NOMO-1 treated with DMSO at 0.1 percent for 48 hours (cell line): ENCODE measurements around the gene TENT4A.

Experiments
- DNase-seq: peaks from one replicate; lab custom pipeline; 2025; ENCODE audit not compliant: unreplicated experiment; lab: John Stamatoyannopoulos, UW

Gene TENT4A

DNA sequence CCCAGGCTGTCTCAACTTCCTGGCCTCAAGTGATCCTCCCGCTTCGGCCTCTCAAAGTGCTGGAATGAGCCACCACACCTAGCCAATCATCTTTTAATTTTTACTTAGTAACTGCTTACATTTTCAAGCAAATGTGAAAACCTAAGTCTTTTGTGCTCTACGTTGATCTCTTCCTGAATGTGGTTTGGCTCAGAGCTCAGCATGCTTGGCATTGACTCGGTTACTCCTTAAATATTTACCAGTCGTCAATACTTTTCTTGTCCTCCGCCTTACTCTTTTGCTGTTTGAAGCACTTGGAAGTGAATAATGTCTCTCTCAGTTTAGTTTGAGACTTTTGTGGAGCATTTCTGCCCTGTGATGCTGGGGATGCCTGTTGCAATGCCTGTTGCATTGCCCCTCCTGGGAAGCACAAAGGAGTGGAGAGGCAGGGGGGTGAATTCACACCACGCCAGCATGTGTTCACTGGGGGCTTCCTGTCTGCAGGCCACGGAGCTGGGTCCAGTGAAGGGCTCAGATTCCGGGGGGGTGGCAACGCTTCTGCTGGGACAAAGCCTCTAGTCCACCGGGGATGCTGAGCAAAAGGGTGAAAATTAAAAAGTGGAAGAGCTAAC is 13.1 kb upstream of the TENT4A start:
- DNase-seq, result no peak

DNA sequence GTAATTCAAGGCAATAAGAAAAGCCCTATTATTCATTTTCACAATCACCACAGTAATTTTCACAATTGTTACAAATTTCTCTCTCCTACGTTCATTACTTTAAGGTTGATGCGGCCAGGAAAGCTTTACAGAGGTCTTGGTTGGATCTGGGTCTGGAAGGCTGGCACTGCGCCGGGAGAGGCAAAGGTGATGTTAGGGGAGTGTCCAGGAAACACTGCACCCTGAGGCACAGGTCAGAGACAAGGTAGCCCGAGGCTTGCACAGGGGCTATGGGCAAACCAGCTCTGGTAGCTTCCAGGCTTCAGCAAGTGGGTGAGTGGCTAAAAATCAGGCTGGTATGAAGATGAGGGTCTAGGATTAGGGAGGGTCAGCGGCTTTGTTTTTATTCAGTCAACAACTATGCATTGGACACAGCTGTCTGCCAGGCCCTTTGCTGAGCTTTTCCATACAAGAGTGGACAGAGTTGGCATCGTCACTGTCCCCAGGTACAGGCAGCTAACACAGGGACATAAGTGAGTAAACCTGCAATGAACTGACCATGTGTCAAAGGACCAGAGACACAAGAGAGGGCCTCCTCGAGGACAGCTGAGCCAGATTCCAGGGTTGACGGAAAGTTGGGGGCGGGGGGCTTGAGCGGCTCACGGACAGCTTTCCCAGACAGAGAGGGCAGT is 12.4 kb upstream of the TENT4A start:
- DNase-seq, result no peak

DNA sequence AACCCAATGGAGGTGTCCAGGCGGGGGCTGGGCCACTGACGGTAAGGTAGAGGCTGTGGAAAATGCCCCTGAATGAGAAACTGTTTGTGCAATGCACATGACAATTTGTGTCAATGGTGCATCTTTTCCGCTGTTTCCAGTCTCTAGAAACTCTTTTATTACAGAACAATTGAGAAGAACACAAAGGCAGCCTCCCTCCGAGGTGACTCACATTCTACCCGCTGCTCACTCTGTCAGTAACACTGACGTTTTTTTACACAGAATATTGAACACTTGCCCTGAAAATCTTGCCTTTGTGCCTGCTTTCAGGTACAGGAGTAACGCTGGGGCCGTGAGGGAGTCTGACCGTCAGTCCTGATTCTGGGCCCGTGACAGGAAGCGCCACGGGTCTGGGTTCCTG is 11.7 kb upstream of the TENT4A start:
- DNase-seq, result no peak

DNA sequence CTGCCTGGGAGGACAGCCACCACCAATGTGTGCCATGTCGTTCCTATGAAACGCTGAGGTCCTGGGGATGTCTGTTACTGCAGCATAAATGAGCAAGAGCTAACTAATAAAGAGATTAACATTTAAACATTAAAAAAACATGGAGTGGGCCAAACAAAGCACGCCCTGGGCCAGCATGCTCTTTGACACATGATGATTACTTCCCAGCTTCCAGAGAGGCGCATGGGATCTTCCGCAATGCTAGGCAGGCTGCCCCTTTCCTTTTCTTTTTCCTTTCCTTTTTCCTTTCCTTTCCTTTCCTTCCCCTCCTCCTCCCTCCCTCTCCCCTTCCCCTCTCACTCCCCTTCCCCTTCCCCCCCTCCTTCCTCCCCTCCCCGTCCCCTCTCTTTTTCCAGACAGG is 10.6 kb upstream of the TENT4A start:
- DNase-seq, result no peak

DNA sequence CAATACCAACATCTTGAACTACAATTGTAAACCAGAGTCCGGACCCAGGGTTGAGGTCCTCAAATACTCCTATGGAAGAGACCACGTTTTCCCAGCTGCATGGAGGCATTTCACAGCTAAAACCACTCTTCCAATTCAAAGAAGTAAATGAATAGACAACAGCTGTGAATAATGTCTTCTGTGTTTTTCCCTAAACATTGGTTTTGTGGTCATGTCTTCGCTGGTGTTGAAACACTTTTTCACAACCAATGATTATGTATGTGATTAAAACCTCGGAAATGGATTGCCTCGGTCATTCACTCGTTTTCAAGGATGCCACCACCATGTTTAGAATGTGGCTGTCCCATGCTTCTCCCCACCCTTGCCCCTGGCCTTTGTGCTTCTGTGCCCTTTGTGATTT is 9.4 kb upstream of the TENT4A start:
- DNase-seq, result peak; percentile 94

DNA sequence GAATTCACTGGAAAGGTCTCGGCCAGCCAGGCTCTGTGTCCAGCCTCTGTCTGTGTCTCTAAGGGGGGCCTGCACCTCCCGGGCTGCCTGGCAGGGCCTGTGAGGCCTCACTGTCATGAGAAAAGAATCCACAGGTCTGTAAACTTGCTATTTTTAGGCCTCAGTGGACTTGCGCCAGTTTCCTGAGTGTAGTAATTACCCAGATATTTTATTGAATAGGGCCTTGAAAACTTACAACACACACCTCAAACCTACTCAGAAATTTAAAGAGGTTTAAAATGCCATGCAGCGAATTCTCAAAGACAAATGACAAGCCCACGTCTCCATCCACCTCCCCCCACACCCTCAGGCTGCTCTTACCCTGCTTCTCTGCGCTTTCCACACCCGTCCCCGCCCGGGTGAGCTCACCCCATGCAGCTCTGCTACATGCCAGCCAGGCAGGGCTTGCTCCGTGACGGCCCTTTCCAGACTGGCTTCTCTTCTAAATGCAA is 8.8 kb upstream of the TENT4A start:
- peak; percentile 96 for DNase-seq

DNA sequence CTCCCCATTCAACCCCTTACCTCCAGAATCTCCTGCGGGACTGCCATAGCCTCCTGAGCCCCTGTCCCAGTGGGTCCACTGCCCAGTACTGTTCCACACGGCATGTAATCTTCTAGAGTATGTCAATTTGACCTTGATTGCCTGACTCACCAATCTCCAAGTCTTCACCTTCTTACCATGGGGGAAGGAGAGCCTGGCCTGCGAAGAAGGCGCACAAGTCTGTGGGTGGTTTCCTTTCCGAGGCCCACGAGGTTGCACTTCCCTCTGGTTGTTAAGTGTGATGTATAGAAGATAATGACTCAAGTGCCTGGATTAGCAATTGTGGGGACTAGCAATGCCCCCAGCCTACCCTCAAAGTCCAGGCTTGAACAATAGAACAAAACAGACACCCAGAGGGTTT is 8.1 kb upstream of the TENT4A start:
- peak; percentile 98 for DNase-seq

DNA sequence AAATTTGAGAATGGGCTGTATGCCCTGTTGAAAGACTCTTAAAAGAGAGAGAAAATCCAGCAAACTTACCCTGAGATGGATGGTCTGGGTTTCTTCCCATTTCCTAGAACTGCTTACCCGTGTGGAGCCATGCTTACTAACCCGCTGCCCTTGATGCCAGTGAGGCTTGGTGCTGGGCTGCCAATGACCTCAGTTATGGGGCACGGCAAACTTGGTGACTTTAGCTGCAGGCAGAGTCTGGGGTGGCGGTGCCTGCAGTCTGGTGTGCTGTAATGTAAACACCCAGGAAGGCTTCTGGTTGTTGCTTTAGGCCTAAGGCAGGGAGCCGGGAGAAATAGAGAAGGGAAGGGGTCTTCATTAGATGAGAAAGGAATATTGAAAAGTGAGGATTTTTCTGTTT is 7.3 kb upstream of the TENT4A start:
- no peak for DNase-seq

DNA sequence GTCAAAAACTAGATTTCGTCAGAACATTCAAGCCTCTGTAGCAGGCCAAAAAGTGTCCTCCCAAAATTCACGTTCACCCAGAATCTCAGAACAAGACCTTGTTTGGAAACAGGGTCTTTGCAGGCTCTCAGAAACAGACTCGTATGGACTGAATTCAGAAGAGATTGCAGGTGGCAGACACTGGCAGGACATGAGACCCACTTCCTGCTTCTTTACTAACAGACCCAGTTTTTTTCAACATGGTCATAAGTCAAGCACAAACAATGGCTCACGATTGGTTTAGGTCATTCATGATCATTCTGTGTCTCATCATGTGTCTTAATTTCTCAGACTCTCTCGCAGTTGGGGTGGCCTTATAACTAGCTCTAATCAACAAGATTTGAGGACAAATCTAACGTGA is 5.4 kb upstream of the TENT4A start:
- no peak for DNase-seq

DNA sequence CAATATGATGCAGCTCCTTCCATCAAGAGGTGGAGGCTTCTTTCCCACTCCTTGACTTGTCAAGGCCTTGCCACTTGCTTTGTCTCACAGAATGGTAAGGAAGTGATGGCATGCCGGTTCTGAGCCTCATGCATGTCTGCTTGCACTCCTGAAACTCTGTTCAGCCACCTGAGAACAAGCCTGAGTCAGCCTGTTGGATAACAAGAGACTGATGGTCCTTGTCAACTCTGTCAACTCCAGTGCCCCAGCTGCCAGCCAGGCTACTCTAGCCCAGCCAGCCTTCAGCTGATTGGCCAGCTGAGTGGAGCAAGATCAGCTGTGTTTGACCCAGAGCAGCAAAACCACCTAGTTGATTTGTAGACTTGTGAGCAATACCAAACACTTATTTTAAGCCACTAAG is 4.4 kb upstream of the TENT4A start:
- DNase-seq, result no peak

DNA sequence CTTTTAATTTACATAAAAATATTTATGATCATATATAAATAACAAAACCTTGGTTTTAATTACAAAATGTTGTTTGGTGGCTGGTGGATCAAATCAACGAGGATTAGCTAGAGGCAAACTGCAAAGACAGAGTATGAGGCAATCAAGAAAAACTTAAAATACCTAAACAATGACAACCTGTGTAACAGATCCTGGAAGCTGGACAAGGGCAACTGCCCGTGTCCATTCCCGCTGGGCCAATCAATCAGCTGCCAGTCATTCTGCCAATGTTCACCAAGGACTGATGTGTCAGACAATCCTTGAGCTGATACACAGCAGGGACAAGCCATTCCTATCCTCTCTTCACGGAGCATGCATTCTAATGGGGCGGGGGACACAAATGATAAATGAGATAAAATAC is 3.2 kb upstream of the TENT4A start:
- no peak for DNase-seq

DNA sequence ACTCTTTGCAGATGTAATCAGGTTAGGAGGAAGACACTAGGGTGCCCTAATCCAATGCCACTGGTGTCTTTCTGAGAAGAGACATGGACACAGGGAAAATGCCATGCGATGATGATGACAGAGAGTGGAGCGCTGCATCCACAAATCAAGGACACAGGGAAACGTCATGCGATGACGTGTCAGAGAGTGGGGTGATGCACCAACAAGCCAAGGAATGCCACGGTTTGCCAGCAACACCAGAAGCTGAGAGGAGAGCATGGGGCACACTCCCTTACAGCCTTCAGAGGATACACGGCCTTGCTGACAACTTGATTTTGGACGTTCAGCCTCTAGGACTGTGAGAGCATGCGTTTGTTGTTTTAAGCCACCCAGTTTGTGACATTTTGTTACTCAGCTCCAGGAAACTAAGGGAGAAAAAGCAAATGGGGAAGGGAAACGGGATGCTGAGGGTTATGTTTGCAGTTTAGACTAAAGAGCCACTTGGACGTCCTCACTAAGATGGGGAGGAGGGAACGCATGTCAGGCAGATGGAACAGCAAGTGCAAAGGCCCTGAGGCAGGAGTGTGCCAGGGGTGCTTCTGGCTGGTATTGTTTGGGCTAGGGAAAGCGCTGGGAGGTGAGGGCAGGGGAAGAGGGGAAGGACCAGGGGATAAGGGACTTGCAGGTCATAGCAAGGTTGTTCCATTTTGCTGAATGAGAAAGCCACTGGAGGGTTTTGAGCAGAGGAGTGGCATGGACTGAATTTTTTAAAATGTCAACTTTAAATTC is 2.5 kb upstream of the TENT4A start:
- no peak for DNase-seq

DNA sequence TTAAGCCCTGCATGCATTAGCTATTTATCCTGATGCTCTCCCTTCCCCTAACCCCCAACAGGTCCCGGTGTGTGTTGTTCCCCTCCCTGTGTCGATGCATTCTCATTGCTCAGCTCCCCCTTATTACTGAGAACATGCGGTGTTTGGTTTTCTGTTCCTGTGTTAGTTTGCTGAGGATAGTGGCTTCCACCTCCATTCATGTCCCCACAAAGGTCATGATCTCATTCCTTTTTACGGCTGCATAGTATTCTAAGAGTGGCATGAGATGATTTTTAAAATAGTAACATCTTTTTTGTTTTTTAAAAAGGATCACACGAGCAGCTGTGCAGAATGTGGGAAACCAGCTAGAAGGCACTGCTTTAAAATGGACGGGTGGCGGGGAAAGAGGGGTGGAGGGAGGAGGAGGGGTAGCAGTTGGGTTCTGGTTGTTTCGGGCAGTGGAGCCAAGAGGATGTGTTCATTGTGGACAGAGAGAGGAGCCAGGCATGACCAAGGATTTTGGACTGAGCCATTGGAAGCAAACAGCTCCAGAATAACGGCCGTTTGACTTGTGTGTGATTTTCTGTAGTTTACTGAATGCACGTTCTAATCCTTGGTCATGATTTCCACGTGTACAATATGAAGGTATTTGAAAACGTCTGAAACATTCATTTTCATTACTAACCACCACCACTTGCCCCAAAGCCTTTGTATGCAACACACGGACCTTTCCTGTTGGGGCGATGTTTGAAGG is 1.7 kb upstream of the TENT4A start:
- DNase-seq, result no peak

DNA sequence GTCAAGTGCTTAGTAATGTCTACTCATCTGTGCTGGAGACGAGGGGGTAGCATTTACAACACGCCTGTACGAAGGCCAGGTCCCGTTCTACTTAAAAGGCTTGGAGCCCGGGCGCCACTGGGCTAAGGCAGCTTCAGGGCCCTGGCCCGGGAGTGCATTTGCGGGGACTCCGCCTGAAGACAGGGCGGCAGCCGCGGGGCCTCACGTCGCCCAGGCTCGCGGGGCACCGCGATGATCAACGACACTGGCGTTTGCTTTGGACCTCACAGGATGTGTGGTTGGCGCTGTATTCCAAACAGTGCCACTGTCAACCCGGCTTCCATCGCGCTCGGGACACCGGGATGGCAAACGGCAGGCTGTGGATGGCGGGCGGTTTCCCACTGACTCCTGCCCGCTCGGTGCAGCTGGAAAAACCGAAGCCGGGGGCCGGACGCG is 1.1 kb upstream of the TENT4A start:
- DNase-seq, result peak; percentile 85

DNA sequence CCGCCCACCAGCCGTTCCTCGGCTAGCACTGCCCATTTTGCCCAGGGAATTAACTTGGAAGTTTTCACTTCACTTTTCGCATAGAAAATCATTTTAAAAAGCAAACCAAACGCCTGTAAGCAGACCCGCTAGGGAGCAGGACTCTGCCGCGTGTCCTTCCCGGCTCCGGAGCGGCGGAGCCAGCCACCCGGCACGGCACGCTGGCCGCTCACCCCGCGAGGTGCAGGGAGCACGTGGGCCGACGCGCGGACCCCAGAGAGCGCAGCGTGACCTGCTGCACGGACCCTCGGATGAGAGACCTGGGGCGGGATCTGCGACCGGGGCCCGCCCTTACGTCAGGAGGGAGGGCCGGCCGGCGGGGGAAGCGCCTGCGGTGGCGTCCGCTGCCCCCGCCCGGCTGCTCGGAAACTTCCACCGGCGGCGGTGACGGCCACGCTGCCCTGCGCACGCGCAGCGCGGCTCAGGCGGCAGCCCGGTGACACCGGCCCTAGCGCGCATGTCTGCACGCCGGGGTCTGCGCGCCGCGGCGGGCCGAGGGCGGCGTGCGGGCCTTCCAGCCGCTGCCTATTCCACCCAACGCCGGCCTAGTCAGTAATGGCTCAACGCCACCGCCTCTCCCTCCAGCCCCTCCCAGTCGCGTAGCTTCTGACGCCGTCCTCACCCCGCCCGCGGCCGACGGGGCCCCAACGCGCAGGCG is 507 bp upstream of the TENT4A start:
- peak; percentile 99 for DNase-seq

DNA sequence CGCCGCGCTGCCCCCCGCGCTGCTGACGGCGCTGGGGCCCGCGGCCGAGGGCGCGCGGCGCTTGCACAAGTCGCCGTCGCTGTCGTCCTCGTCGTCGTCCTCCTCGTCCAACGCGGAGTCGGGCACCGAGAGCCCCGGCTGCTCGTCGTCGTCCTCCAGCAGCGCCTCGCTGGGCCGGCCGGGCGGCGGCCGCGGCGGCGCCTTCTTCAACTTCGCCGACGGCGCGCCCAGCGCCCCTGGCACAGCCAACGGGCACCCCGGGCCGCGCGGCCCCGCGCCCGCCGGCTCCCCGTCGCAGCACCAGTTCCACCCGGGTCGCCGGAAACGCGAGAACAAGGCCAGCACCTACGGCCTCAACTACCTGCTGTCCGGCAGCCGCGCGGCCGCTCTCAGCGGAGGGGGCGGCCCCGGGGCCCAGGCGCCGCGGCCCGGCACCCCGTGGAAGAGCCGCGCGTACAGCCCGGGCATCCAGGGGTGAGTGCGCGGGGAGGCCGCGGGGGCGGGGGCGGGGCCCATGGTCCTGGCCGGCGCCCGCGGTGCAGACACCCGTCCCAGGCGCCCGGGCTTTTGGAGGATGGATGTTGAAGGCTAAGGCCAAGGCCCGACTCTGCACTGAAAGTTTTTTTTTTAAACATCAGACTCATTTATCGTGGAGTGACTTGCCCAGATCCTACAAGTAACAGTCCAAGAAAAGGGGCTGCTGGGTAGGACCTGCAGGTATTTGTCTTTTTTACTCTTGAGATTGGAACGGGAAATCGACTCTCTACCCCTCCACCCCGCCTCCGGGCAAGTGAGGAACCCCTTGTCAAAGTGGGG is 1.2 kb downstream of the TENT4A start:
- no peak for DNase-seq

DNA sequence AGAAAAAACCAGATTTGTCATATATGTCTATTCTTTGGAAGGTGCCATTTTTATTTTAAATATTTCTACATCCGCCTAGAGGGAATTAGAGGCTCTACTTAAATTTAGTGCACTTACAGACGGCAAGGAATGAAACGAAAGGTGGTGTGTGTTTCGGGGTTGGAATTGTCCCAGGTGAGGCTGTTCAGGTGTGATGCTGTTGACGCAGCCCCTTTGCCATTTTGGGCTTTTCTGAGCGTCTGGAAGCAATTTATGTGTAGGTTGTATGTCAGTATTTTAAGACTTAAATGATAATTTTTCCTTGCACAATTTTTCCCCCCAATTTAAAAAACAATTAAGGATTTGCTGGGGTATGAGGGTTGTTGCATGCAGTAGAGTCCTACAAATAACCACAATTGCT is 2.0 kb downstream of the TENT4A start:
- DNase-seq, result no peak

DNA sequence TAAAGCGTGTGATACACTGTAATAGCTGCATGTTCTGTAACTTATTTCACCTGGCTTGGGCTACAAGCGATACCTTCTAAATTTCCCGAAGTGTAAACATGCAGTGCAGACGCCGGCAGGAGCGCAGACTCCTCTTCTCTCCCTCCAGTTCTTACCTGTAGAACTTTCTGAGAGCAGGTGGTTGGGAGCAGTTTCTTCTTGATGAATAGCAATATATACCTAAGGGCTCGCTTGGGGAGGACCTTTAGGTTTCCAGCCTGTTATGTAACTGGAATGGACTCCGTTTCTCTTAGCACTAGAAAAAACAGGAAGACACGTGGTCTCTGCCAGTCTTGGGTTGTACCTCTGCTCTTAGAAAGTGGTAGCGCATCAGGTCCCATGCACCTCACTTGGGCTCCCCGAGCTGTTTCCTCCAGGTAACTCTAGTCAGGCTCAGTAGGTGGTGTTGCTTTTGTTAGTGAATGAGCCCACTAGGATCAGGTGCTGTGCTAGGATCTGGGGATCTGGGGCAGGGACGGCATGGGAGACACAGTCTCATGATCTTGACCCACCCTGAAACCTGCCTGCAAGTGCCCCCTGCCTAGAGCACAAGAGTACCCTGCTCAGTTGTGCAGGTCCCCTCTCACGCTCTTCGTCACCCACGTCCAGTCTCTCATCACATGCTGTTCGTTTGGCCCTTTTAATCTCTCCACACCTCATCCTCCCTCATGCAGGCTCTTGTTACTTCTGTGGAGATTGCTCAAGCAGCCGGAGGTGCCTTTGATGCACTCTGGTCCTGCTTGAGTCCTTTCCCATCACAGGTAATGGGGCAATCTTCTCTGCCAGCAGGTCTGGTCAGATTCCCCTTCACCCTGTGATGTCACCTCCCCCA is 2.8 kb downstream of the TENT4A start:
- peak; percentile 44 for DNase-seq

DNA sequence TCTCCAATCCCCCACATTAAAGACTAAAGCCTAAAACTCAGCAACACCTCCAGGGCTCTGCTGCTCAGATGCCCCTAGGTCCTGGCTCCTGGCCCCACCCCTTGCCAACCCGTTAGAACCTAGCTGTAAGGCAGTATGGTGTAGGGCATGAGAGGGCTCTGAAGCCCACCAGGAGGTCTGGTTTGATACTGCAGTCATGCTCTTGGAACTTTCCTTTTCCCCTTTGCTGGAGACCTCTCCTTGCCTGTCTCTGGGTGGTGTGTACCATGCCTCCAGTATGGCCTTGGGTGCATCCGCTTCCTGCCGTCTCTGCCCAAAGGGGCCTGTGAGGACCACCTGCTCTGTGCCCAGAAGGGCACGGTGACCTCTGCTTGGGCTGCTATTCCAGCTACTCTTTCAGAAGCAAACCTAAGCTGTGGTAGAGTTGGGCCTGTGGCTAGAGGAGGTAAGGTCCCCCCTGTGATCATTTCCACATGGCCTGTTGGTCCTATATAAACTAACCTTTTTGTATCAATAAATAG is 3.5 kb downstream of the TENT4A start:
- no peak for DNase-seq
